VCaP (cell line): ENCODE measurements around the gene COL6A6.

Experiments
- H3K27ac ChIP-seq: fragments of 450-650 bp; 2 replicates; pipeline ENCODE4 v1.5.1; 2017
- TF ChIP-seq, protein P1 (sequence below): fragments of 450-650 bp; conservative IDR thresholded peaks from 2 replicates; pipeline ENCODE4 v1.5.1; 2017; ENCODE audit warnings: mild to moderate bottlenecking, moderate library complexity

COL6A6 gene

DNA sequence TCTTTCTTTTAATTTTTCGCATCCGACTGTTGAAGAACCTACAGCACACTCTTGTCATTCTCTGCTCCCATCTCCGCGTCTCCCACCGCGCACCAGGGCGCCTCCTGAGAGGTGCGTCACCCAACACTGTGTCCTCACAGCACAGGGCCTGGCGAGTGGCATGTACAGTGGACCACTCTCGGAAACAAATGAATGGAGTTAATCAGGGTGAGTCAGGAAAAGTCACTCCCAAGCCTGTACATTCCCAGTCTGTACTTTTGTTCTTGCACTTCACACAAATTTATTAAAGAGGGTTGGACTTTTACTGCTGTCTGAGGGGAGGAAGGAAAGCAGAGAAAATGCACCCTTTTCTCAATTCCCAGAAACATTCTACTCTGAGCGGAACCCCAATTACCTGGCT, 625 bp downstream of the COL6A6 start:
- H3K27ac ChIP-seq = no peak overlapping the region
- TF ChIP-seq, protein P1, sequence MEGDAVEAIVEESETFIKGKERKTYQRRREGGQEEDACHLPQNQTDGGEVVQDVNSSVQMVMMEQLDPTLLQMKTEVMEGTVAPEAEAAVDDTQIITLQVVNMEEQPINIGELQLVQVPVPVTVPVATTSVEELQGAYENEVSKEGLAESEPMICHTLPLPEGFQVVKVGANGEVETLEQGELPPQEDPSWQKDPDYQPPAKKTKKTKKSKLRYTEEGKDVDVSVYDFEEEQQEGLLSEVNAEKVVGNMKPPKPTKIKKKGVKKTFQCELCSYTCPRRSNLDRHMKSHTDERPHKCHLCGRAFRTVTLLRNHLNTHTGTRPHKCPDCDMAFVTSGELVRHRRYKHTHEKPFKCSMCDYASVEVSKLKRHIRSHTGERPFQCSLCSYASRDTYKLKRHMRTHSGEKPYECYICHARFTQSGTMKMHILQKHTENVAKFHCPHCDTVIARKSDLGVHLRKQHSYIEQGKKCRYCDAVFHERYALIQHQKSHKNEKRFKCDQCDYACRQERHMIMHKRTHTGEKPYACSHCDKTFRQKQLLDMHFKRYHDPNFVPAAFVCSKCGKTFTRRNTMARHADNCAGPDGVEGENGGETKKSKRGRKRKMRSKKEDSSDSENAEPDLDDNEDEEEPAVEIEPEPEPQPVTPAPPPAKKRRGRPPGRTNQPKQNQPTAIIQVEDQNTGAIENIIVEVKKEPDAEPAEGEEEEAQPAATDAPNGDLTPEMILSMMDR = no peak

DNA sequence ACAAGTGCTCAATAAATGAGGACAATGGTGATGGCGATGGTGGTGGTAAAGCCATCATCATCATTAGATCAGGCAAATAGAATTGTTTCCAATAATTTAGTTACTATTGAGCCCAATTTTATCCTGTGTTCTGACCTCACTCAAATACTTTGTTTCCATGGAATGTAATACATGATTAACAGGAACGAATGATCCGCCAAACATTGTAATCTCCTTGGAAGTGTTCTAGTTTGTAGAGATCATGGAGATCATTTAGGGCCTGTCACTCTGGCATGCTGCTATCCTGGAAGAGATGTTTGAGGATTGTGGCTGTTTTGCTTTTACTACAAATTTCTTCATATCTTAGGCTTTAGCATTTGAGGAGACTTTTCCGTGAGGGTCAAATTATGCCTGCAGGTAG, 2.8 kb downstream of the COL6A6 start:
- TF ChIP-seq, protein P1 = no peak
- H3K27ac ChIP-seq = no peak overlapping the region

DNA sequence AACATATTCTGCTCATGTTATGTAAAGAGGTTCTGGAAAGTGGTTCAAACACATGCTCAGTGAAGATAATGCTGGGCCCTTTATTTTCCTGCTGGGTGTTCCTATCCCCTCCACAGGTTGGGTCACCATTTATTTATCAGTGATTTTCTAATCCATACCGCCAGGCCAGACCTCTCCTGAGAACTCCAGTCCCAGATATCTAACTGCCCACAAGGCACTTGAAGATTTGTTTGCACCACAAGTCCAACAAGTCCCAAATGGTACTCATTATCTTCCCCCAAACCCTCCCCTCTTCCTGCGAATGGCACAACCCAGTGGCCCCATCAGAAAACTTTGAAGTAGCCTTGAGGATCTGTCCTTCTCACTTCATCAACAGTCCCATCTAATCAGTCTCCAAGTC, 5.4 kb downstream of the COL6A6 start:
- TF ChIP-seq, protein P1 = no peak
- no peak overlapping the region for H3K27ac ChIP-seq

DNA sequence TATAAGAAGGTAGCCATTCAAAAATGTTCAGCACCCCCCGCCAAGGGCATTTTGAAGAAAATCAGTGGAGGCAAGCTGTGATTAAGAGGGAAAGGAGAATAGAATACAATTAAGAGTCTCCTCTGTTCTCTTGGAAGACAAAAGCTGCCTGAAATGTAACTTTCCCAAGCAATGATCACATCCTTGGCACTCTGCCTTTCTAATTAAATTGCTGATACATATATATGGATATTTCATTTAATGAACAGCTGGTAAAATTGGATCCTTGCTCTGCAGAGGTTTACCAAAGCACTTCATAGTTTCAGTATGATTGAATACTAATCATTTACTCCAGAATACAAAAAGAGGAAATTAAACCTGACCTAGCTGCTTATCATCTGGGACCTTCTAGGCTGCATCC, 10.4 kb downstream of the COL6A6 start:
- H3K27ac ChIP-seq = no peak overlapping the region
- TF ChIP-seq, protein P1 = no peak

DNA sequence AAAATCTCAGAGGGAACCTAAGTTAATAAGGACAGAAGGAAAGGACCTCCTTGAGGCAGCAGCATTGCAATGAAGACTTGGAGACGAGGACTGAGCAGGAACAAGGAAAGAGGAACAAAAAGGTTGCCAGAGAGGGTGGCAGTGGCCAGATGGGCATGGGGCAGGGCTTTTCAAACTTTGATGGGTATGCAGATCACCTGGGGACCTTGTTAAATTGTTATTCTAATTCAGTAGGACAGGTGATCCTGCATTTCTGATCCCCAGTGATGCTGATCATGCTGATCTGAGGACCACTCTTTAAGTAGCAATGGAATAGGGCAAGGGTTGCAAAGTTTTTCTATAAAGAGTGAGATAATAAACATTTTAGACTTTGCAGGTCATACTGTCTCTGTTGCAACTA, 11.1 kb downstream of the COL6A6 start:
- TF ChIP-seq, protein P1 = no peak
- no peak overlapping the region for H3K27ac ChIP-seq

DNA sequence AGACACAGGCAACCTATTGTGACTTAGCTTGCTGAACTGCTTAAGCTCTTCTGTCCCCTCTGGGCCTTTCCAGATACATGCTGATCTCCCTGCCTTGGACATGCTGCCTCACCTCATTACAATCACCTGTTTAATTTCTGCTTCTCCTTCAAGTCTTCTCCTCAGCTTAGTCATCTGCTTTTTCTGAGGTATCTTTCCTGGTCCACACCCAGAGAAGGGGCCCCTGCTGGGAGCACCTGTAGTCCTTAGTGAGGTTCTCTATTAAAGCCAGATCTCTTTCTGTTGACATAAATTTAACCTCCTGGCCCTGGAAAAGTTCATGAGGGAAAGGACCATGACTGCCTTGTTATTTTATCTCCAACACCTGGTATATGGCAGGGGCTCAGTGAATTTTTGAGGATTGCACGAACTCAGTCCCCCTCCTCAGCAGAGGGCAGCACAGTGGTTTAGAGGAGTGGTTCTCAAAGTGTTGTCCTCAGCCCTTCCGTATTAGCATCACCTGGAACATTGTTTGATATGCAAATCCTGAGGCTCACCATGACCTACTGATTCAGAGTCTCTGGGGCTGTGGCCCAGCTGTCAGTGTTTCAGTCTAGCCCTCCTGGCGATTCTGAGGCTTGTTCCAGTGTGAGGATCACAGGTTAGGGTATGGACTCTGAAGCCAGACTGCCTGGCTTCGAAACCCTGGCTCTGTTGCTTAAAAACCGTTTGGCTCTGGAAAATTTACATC, 12.7 kb downstream of the COL6A6 start:
- TF ChIP-seq, protein P1 = no peak

DNA sequence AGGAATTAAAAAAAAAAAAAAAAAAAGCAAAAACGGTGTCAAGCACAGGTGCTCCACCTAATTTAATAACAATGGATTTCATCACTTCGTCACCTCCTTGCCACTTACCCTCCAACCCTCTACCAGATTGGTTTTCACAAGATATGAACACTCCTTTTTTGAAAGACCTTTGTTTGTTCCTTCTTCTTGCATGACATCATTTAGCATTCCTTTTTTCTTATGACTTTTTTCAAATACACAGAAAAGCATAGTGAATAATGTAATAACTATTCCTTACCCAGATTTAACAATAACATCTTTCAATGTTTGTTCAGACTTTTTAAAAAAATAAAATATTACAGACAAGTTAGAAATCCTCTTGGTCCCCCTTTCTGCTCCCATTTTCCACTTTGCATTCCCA, 16.3 kb downstream of the COL6A6 start:
- TF ChIP-seq, protein P1 = no peak
- no peak overlapping the region for H3K27ac ChIP-seq

More for the DNA sequence above, 12.7 kb downstream of the COL6A6 start:
- H3K27ac ChIP-seq = no peak overlapping the region
